ENCODE measurements around the gene PALLD.

PALLD gene

GRCh38 chr4:168607215-168607614 is 110.4 kb downstream of the PALLD start:
- Histone ChIP-seq H3K79me2 (ENCODE audit: low read length) (no peaks in the 10 kb centered on the region), H3K9me3 (replicated peaks; ENCODE audit: insufficient read depth, low read length) (no peaks in the 10 kb centered on the region), H3K9me2 (replicated peaks; ENCODE audit: insufficient read depth, low read length) (no peaks in the 10 kb centered on the region), H3K4me3 (ENCODE audit: low read length) (no peak overlapping the region), H2AFZ (ENCODE audit: low read length) (no peak overlapping the region), H3K27ac (ENCODE audit: low read length) (no peak overlapping the region), H3K36me3 (replicated peaks; ENCODE audit: insufficient read depth, low read length) (no peaks in the 10 kb centered on the region), H3K27me3 (replicated peaks; ENCODE audit: insufficient read depth, low read length) (no peaks in the 10 kb centered on the region), H3K4me2 (ENCODE audit: low read depth, low read length) (no peak overlapping the region), H3K9ac (ENCODE audit: low read length) (no peak overlapping the region), H3F3A (ENCODE audit: insufficient read depth, low read length) (no peaks in the 10 kb centered on the region), H3K4me1 (ENCODE audit: low read length) (no peaks in the 10 kb centered on the region), H4K20me1 (ENCODE audit: insufficient read depth, low read length) (no peaks in the 10 kb centered on the region)
- TF ChIP-seq CTCF (IDR thresholded peaks at IDR 0.05; ENCODE audit: low read length), result no peak
- no peak for TF ChIP-seq EZH2 (optimal IDR thresholded peaks at IDR 0.05; ENCODE audit: low read depth, low read length)
- no peak for TF ChIP-seq EZH2phosphoT487 (IDR thresholded peaks at IDR 0.05; ENCODE audit: low read length)
- DNase-seq, result no peak

- no peak for TF ChIP-seq EZH2 (optimal IDR thresholded peaks at IDR 0.05; ENCODE audit: low read depth, low read length)
- TF ChIP-seq EZH2phosphoT487 (IDR thresholded peaks at IDR 0.05; ENCODE audit: low read length), result no peak
- no peak for TF ChIP-seq CTCF (IDR thresholded peaks at IDR 0.05; ENCODE audit: low read length)
- Histone ChIP-seq H2AFZ (ENCODE audit: low read length) (no peak overlapping the region), H3K36me3 (replicated peaks; ENCODE audit: insufficient read depth, low read length) (no peaks in the 10 kb centered on the region), H3K27ac (ENCODE audit: low read length) (no peak overlapping the region), H3K9me3 (replicated peaks; ENCODE audit: insufficient read depth, low read length) (no peaks in the 10 kb centered on the region), H3K4me3 (ENCODE audit: low read length) (no peak overlapping the region), H3K4me2 (ENCODE audit: low read depth, low read length) (no peak overlapping the region), H3K27me3 (replicated peaks; ENCODE audit: insufficient read depth, low read length) (no peaks in the 10 kb centered on the region), H3K4me1 (ENCODE audit: low read length) (no peaks in the 10 kb centered on the region), H3K79me2 (ENCODE audit: low read length) (no peaks in the 10 kb centered on the region), H3F3A (ENCODE audit: insufficient read depth, low read length) (no peaks in the 10 kb centered on the region), H4K20me1 (ENCODE audit: insufficient read depth, low read length) (no peaks in the 10 kb centered on the region), H3K9me2 (replicated peaks; ENCODE audit: insufficient read depth, low read length) (no peaks in the 10 kb centered on the region), H3K9ac (ENCODE audit: low read length) (no peak overlapping the region)
- DNase-seq, result no peak
Observed at GRCh38 chr4:168608771-168609170, 111.9 kb downstream of the PALLD start.

GRCh38 chr4:168609369-168609768 is 112.5 kb downstream of the PALLD start:
- H3K9me3 ChIP-seq (replicated peaks; ENCODE audit: insufficient read depth, low read length), result no peaks in the 10 kb centered on the region
- no peak overlapping the region for H2AFZ ChIP-seq (ENCODE audit: low read length)
- no peaks in the 10 kb centered on the region for H4K20me1 ChIP-seq (ENCODE audit: insufficient read depth, low read length)
- H3K4me2 ChIP-seq (ENCODE audit: low read depth, low read length), result no peak overlapping the region
- no peak for TF ChIP-seq CTCF (IDR thresholded peaks at IDR 0.05; ENCODE audit: low read length)
- no peak for TF ChIP-seq EZH2phosphoT487 (IDR thresholded peaks at IDR 0.05; ENCODE audit: low read length)
- TF ChIP-seq EZH2 (optimal IDR thresholded peaks at IDR 0.05; ENCODE audit: low read depth, low read length), result no peak
- no peak overlapping the region for H3K27ac ChIP-seq (ENCODE audit: low read length)
- no peak overlapping the region for H3K9ac ChIP-seq (ENCODE audit: low read length)
- no peaks in the 10 kb centered on the region for H3K4me1 ChIP-seq (ENCODE audit: low read length)
- H3K9me2 ChIP-seq (replicated peaks; ENCODE audit: insufficient read depth, low read length), result no peaks in the 10 kb centered on the region
- no peaks in the 10 kb centered on the region for H3K36me3 ChIP-seq (replicated peaks; ENCODE audit: insufficient read depth, low read length)
- no peak overlapping the region for H3K4me3 ChIP-seq (ENCODE audit: low read length)
- no peaks in the 10 kb centered on the region for H3F3A ChIP-seq (ENCODE audit: insufficient read depth, low read length)
- no peaks in the 10 kb centered on the region for H3K27me3 ChIP-seq (replicated peaks; ENCODE audit: insufficient read depth, low read length)
- H3K79me2 ChIP-seq (ENCODE audit: low read length), result no peaks in the 10 kb centered on the region
- no peak for DNase-seq
